ENCODE measurements around the gene CST6.

The CST6 gene

GRCh38 chr11:66011785-66012303 is at the start of gene CST6:
Gene CST6 (plus strand): TSS chr11:66012008. CDS start chr11:66012045, 37 bp downstream.
- FAIRE-seq: no peak

GRCh38 chr11:65962141-65962564 is 49.7 kb upstream of the CST6 start:
- no peak for FAIRE-seq

GRCh38 chr11:65964906-65965305 is 46.9 kb upstream of the CST6 start:
- FAIRE-seq: no peak

GRCh38 chr11:65965986-65966762 is 45.6 kb upstream of the CST6 start:
- no peak for FAIRE-seq

GRCh38 chr11:65967329-65967934 is 44.4 kb upstream of the CST6 start:
- no peak for FAIRE-seq

GRCh38 chr11:65968600-65969482 is 43.0 kb upstream of the CST6 start:
- FAIRE-seq: no peak

GRCh38 chr11:65972116-65972515 is 39.7 kb upstream of the CST6 start:
- FAIRE-seq: no peak

GRCh38 chr11:65973439-65974110 is 38.2 kb upstream of the CST6 start:
- no peak for FAIRE-seq

- no peak for FAIRE-seq
Observed at GRCh38 chr11:65975771-65976170, 36.0 kb upstream of the CST6 start.

GRCh38 chr11:65976216-65977176 is 35.3 kb upstream of the CST6 start:
- FAIRE-seq: no peak

GRCh38 chr11:65977621-65978390 is 34.0 kb upstream of the CST6 start:
- no peak for FAIRE-seq

- no peak for FAIRE-seq
Observed at GRCh38 chr11:65978391-65979238, 33.2 kb upstream of the CST6 start.

GRCh38 chr11:65979261-65979759 is 32.5 kb upstream of the CST6 start:
- no peak for FAIRE-seq

GRCh38 chr11:65981101-65981740 is 30.6 kb upstream of the CST6 start:
- FAIRE-seq: no peak

GRCh38 chr11:65981972-65982823 is 29.6 kb upstream of the CST6 start:
- no peak for FAIRE-seq

- no peak for FAIRE-seq
Observed at GRCh38 chr11:65982824-65983588, 28.8 kb upstream of the CST6 start.

GRCh38 chr11:65983589-65983987 is 28.2 kb upstream of the CST6 start:
- no peak for FAIRE-seq
